Measurements from ENCODE around the gene SLCO3A1.

The SLCO3A1 gene

DNA sequence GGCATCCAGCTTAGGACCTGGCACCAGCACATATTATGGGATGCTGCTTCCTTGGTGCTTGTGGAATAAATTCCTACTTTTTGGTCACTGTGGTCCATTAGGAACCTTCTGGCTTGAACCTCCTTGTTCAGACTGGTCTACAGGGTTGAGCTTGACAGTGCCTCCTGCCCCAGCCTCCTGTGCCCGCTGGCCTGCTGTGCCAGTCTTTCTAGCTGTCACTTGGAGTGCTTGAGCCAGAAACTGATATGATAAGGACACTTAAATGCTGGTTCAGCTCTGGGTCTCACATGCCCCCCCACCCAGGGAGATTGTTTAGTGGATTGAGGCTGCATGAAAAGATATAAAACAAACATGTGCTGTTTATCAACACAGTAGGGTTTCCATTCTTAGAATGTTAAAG, 147.8 kb downstream of the SLCO3A1 start:
- TF ChIP-seq, protein P1, sequence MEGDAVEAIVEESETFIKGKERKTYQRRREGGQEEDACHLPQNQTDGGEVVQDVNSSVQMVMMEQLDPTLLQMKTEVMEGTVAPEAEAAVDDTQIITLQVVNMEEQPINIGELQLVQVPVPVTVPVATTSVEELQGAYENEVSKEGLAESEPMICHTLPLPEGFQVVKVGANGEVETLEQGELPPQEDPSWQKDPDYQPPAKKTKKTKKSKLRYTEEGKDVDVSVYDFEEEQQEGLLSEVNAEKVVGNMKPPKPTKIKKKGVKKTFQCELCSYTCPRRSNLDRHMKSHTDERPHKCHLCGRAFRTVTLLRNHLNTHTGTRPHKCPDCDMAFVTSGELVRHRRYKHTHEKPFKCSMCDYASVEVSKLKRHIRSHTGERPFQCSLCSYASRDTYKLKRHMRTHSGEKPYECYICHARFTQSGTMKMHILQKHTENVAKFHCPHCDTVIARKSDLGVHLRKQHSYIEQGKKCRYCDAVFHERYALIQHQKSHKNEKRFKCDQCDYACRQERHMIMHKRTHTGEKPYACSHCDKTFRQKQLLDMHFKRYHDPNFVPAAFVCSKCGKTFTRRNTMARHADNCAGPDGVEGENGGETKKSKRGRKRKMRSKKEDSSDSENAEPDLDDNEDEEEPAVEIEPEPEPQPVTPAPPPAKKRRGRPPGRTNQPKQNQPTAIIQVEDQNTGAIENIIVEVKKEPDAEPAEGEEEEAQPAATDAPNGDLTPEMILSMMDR (IDR thresholded peaks at IDR 0.05; ENCODE audit: insufficient read depth, low read length, missing control alignments): no peak
- POLR2A ChIA-PET: no interaction called here
- CTCF ChIA-PET: no interaction called here
- no peak overlapping the region for H3K4me3 ChIP-seq (ENCODE audit: low read depth, low read length)
- no peak for DNase-seq (ENCODE audit: low read depth, low spot score)

DNA sequence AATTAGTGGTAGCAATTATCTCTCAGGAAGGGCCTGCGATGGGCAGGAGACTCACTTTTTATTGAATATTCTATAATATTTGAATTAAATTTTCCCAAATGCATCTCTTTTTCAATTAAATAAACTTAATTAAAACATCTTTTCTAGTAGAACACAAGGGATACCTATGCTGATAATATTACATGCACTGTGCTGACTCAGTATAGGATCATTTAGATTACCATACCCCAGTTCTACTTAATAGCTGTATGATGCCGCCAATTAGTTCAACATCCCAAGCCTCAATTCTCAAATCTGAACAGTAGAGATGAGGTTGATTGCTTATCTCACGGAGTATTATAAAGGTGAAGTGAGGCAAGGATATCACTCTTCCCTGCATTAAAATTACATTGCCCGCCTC, 149.2 kb downstream of the SLCO3A1 start:
- no peak overlapping the region for H3K4me3 ChIP-seq (ENCODE audit: low read depth, low read length)
- no peak for DNase-seq (ENCODE audit: low read depth, low spot score)
- ChIA-PET POLR2A (no interaction called here), CTCF (no interaction called here)
- TF ChIP-seq, protein P1 (IDR thresholded peaks at IDR 0.05; ENCODE audit: insufficient read depth, low read length, missing control alignments): no peak

DNA sequence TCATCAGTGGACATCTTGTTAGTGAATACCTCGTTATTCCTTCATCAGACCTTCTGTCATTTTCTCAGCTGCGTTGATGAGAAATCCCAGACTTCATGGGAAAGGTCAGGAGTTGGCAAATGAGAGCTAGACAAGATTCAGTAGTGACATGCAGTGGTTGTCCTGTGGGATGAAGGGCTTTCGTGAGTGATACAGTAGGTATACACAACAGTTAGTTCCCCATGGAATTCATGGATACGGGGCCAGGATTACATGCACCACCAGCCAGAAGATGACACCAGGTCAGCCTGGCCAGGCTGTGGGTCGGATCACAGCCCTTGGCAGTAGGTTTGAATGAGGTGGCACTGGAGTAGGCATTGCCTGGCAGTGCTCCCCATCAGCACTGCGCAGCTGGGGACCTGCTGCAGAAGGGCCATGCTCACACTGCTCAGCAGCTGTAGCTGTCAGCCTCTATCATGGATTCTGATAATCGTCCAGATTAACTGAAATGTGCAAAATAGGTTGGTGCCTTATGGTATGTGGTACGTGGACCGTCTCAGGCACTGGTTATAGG, 150.1 kb downstream of the SLCO3A1 start:
- TF ChIP-seq, protein P1 (IDR thresholded peaks at IDR 0.05; ENCODE audit: insufficient read depth, low read length, missing control alignments): no peak
- ChIA-PET CTCF (no interaction called here), POLR2A (no interaction called here)
- H3K4me3 ChIP-seq (ENCODE audit: low read depth, low read length): no peak overlapping the region
- no peak for DNase-seq (ENCODE audit: low read depth, low spot score)

DNA sequence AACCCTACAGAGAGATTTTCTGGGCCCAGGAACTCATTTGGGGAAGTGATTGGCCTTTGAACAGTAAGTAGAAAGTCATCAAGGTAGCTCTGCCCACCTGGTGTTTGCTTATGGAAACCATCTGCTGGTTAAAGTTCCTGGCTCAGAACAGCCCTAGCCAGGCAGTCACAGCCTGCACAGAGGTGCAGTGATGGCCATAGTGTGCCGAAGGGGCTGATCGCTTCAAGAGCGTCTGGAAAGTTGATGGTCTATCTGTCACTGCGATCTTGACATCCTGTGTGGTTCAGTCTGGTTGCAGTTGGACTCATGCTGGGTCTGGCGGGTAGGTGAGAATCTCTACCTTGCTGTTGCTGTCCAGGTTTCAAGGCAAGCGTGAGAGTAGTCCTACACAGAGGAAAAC, 151.6 kb downstream of the SLCO3A1 start:
- ChIA-PET POLR2A (no interaction called here), CTCF (interaction anchor here (0.9 kb wide), 2 partner anchors 13 to 65 kb away, joined by 3 read pairs; no protein-coding TSS in a partner anchor)
- H3K4me3 ChIP-seq (ENCODE audit: low read depth, low read length): no peak overlapping the region
- TF ChIP-seq, protein P1 (IDR thresholded peaks at IDR 0.05; ENCODE audit: insufficient read depth, low read length, missing control alignments): no peak
- DNase-seq (ENCODE audit: low read depth, low spot score): no peak

DNA sequence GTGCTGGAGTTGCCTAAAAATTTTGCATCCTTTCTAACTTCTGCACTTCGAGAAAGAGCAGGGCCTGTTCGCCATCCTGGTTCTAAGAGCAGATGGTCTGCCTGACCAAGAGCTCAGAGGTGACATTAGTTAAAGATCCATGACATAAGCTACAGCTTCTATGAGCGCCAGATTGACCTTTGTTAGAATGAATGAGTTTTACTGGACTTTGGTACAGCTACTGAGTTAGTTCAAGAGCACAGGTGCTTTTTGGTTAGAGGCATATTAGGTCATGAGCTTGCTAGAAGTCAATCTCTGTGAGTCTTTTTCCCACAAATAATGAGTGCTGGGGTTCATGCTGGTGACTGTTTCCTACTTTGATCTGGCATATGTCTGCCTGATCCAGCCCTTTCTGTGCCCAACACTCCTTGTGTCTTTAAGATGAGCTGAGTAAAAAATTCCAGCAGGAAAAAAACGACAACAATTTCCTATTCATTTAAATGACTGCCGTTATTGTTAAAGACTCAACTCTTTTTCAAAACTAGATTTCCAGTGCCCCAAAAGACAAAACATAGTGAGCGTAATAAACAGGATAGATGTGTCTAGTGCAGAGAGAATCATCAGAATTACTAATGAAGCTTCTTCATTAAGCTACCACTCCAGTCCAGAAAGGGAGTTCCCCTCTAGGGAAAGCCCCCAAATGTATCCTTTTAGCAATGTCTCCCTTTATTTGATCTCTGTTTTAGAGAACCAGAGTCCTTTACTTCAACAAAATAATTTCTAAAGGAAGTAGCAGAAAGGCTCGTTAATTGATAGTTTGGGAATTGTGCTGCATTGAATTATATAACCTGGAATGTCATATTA, 152.9 kb downstream of the SLCO3A1 start:
- no peak overlapping the region for H3K4me3 ChIP-seq (ENCODE audit: low read depth, low read length)
- no peak for DNase-seq (ENCODE audit: low read depth, low spot score)
- ChIA-PET CTCF (interaction anchor here (0.9 kb wide), 1 partner anchor 64 kb away, joined by 3 read pairs; no protein-coding TSS in a partner anchor), POLR2A (no interaction called here)
- TF ChIP-seq, protein P1 (IDR thresholded peaks at IDR 0.05; ENCODE audit: insufficient read depth, low read length, missing control alignments): no peak

DNA sequence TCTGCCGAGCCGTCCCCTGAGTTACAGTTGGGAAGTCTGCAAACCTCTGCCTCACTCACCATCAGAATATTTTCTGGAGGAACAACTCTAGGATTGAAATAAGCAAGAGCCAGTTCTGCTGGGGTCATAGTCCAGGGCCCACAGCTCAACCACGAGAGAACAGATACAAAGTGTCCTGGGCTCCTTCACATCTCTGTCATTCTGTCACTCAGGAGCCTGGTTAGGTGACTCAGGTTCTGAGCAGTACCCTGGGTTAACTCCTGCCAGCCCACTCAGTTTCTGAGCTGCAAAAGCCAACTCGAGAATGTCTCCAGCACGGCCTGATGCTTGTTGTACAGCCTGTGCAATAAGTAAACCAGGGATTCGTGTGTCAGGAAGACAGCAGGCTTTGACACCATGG, 155.7 kb downstream of the SLCO3A1 start:
- no peak overlapping the region for H3K4me3 ChIP-seq (ENCODE audit: low read depth, low read length)
- TF ChIP-seq, protein P1 (IDR thresholded peaks at IDR 0.05; ENCODE audit: insufficient read depth, low read length, missing control alignments): no peak
- CTCF ChIA-PET: no interaction called here
- DNase-seq (ENCODE audit: low read depth, low spot score): no peak
- POLR2A ChIA-PET: no interaction called here

All from AG04449 (cell line).